ENCODE results near the gene RPA1.
"Not testable (repeated sequence)": the region's sequence is repeated elsewhere in the genome, so short reads cannot be mapped to it uniquely, and the experiment has no call there.

Gene RPA1

DNA sequence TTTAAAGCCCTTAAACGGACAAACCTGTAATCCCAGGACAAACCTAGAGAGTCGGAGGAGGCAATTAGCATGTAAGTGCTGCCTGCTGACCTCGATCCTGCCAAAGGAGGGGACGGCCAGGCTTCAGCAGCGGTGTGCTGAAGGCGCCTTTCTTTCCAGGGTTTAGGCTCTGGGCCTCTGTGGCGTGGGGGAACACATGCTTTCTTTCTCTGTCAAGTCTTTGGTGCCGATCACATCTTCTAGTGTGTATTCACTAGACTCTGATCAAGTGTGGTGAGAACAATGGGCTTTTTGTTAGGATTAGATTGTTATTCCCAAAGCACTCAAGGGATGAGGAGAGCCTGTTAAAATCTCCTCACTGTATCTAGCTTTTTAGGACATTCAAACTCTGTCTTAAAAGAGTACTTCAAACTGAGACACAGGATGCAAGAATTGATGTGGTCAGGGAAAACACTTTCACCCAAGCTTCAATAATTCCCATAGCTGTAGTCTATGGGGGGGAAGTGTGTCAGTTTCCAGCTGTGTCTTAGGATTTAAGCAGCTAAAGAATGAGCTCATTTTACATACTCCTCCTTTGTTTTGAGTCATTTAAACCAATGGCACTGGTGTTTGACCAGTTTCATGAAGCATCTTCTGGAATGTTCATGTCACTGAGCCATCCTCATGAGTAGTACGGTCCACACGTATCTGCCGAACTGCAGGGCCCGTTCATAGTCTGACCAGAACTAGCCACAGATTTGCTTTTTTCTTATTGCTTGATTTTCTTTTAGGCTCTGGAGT, 51.2 kb downstream of the RPA1 start:
- TF ChIP-seq, protein P1, sequence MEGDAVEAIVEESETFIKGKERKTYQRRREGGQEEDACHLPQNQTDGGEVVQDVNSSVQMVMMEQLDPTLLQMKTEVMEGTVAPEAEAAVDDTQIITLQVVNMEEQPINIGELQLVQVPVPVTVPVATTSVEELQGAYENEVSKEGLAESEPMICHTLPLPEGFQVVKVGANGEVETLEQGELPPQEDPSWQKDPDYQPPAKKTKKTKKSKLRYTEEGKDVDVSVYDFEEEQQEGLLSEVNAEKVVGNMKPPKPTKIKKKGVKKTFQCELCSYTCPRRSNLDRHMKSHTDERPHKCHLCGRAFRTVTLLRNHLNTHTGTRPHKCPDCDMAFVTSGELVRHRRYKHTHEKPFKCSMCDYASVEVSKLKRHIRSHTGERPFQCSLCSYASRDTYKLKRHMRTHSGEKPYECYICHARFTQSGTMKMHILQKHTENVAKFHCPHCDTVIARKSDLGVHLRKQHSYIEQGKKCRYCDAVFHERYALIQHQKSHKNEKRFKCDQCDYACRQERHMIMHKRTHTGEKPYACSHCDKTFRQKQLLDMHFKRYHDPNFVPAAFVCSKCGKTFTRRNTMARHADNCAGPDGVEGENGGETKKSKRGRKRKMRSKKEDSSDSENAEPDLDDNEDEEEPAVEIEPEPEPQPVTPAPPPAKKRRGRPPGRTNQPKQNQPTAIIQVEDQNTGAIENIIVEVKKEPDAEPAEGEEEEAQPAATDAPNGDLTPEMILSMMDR (IDR thresholded peaks at IDR 0.05; ENCODE audit: extremely low read depth, missing control alignments), result no peak

DNA sequence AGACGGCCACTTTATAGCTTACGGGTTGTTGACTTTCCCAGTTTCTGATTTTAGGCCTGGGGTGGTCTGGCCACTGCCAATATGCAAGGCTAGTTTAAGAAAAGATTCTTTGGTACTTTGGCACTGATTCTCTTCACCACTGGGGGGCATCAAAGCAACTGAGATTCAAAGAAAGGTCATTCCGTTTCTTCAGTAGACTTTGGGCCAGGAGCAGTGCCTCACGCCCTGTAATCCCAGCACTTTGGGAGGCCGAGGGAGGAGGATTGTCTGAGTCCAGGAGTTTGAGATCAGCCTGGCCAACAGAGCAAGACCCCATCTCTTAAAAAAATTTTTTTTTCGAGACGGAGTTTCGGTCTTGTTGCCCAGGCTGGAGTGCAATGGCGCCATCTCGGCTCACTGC, 53.0 kb downstream of the RPA1 start:
- TF ChIP-seq, protein P1 (IDR thresholded peaks at IDR 0.05; ENCODE audit: extremely low read depth, missing control alignments), result peak; percentile 59
- DNase-seq (ENCODE audit: low spot score), result peak; percentile 47

More for the DNA sequence above, 51.2 kb downstream of the RPA1 start:
- DNase-seq (ENCODE audit: low spot score), result no peak

DNA sequence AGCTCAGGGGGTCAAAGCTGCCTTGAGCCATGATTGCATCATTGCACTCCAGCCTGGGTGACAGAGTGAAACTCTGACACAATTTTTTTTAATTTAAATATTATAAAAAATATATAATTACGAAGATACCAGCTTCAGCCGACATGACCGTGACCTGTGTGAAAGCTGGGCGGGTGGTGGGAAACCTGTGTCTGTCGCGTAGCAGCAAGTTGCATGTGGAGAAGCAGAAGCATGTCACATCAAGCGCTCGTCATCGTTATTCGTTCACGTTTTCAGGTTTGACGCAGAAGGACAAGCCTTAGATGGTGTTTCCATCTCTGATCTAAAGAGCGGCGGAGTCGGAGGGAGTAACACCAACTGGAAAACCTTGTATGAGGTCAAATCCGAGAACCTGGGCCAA, 53.7 kb downstream of the RPA1 start:
- TF ChIP-seq, protein P1 (IDR thresholded peaks at IDR 0.05; ENCODE audit: extremely low read depth, missing control alignments), result no peak
- no peak for DNase-seq (ENCODE audit: low spot score)

DNA sequence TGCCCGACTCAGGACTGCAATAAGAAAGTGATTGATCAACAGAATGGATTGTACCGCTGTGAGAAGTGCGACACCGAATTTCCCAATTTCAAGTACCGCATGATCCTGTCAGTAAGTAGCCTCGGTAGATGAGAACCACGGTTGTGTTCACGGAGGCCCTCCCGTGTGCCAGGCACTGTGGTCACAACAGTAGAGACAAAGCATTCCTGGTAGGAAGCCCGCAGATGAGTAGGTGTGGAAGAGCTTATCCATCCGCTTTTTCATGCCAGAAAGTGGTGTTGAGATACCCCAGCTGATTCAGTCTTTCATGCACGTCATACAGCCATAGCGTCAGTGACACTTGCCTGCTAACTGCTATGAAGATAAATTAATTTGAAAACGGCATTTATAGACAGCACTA, 58.9 kb downstream of the RPA1 start:
- TF ChIP-seq, protein P1 (IDR thresholded peaks at IDR 0.05; ENCODE audit: extremely low read depth, missing control alignments), result no peak
- no peak for DNase-seq (ENCODE audit: low spot score)

DNA sequence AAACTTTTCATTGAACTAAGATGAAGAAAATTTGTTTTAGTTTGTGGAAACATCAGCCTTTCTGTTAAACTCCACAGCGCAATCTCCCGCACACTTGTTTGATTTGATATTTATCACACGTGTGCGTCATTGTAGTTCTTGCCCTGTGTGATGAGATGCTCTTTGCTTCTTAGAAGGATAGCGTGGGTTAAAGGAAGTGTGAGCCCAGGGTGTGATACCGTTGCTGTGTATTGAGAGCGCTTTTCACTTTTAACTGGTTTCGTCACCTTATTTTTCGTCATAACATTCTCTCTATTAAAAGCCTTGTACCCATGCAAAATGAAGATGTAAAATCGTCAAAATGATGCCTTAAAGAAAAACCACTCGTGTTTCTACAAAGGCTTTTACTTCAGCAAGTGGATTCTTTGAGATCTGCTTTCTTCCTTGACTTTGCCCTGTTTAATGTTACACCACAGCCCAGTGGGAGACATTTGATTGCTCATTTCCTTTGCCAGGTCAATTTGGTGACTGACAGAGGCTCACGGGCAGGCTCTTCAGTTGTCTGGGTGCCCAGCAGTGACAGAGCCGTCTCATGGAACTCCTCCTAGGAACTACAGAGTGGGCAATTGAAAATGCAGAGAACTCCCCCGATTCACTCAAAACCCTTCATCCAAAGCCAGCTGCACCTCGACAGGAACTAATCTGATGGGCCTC, 61.1 kb downstream of the RPA1 start:
- TF ChIP-seq, protein P1 (IDR thresholded peaks at IDR 0.05; ENCODE audit: extremely low read depth, missing control alignments), result no peak
- DNase-seq (ENCODE audit: low spot score), result no peak

DNA sequence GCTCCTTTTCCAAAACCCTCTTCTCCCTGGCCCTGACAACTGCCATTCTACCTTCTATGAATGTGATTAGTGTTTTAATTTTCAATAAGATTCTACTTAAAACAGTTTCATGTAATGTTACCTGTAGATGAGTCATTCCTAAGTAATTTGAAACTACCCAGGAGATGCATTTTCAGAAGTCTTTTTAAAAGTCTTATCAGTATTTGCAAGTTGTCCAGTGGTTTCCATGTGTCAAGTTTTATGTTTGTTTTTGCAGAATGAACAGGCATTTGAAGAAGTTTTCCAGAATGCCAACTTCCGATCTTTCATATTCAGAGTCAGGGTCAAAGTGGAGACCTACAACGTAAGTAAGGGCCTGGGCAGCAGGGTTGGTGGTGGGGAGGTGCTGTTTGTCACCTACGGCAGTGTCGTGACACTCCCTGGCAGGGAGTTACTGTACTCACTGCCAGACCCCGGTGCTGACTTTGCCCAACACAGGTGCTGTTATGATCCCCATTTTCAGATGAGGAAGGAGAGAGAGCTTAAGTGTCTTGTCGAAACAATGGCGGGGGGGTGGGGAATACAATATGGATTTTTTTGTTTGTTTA, 65.0 kb downstream of the RPA1 start:
- TF ChIP-seq, protein P1 (IDR thresholded peaks at IDR 0.05; ENCODE audit: extremely low read depth, missing control alignments), result no peak
- no peak for DNase-seq (ENCODE audit: low spot score)

DNA sequence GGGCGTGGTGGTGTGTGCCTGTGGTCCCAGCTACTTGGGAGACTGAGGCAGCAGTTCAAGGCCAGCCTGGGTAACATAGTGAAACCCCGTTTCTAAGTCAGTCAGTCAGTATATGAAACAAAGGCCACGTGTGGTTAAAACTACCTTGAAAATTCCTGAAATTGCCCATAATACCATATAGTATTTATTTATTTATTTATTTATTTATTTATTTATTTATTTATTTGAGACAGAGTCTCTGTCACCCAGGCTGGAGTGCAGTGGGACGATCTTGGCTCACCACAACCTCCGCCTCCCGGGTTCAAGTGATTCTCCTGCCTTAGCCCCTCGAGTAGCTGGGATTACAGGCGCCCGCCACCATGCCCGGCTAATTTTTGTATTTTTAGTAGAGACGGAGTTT, 65.7 kb downstream of the RPA1 start:
- not testable (repeated sequence) for DNase-seq (ENCODE audit: low spot score)

Measured in GM20000 (cell line).